Thyroid gland (tissue), 4 donors: Measurements from ENCODE around the gene CSTB.

Source experiments
- CTCF ChIP-seq, 6 experiments: fragments of 200-600 bp in 3 of 6; fragments of 450-650 bp in 3 of 6; sonication (generic) in 3 of 6; IDR thresholded peaks; one replicate each; pipeline ENCODE4 v1.5.1; 2016 to 2019; ENCODE audit warnings: antibody characterized with exemption in 6 of 6, mild to moderate bottlenecking in 2 of 6, inconsistent platforms in 1 of 6, moderate library complexity in 1 of 6
- POLR2A ChIP-seq, 2 donors: fragments of 450-650 bp; IDR thresholded peaks; one replicate each; pipeline ENCODE4 v1.6.1; 2017; ENCODE audit warnings: antibody characterized with exemption in 2 of 2, mild to moderate bottlenecking in 2 of 2, moderate library complexity in 1 of 2

- no peak for TF ChIP-seq CTCF (IDR thresholded peaks at IDR 0.05)
- TF ChIP-seq POLR2A (IDR thresholded peaks at IDR 0.05): no peak
These were observed 48.5 kb downstream of the CSTB start for GRCh38 chr21:43727519-43728153.
